HG03280 (cell line): ENCODE measurements around the gene SLC19A1.

Source experiments
- ATAC-seq: cut with Tn5 transposase; IDR thresholded peaks from one replicate; pipeline ENCODE4 v1.9.1; 2021; ENCODE audit warnings: mild to moderate bottlenecking, moderate library complexity; ENCODE audit not compliant: unreplicated experiment

The SLC19A1 gene

DNA sequence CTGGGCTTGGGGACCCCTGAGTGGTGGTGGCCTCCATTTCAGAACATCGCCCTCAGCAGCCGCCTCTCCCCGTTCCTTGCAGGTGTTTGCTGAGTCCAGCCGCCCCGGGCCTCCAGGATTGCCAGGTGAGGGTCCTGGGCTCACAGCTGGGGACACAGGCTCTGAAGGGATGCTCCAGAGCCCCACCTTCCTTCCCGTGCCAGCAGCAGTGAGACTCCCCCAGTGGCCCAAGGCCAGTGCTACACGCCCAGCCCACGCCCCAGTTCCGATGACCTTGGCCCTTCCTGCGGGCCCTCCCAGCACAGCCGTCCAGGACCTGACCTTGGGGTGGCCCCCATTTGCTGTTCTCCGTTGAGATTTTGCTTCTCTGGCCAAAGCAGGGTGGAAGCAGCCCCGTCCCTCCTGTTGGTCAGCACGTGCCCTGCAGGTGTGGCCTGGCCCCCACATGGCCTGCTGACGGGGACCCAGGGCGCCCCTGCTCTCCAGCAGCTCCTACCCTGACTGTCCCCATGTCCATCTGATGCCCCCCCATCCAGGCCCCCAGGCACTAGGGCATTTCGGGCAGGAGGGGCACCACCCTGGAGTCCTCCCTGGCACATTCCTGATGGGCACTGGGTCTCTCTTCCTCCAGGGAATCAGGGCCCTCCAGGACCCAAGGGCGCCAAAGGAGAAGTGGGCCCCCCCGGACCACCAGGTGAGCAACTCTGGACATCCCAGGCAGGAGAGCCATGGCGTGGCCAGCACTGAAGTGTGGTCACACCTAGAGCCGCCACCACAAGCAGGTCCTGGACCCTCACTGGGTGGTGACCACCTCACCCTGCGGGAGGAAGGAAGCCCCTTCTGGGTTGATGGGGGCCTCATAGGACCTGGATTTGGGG lies 45.0 kb downstream of the SLC19A1 start:
- ATAC-seq = no peak

DNA sequence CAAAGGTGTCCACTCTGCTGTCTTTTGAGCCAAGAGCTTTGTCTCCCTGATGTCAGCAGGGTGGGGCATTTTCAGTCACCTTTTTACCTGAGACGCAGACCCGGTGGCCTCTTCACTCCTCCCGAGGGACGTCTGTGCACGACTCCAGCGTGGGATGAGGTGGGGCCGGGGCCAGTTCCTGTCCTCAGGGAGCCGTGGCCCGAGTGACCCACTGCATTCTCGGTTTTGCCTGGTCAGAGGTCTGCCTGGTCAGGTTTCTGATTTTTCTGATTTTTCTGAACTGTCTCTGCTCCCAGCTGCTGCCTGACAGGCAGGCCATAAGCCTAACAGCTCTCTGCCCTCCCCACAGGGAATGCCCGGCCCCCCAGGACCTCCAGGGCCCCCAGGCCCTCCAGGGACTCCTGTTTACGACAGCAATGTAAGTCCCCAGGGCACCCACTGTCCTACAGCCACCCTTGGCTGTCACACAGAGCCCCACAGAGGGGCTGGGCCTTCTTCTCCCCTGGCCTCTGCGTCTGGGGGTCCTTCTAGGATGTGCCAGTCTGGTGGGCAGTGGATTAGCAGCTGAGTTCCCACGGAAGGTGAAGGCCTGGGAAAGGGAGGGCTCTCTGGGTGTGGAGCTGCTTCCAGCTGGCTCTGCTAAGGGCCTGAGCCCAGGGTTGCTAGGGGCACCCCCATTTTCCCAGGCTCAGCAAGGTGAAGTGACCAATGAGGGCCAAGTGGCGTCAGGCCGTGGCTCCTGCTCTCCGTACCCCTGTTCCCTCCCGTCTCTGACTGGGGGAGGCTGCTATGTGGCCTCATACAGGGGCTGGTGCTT lies 45.9 kb downstream of the SLC19A1 start:
- no peak for ATAC-seq

DNA sequence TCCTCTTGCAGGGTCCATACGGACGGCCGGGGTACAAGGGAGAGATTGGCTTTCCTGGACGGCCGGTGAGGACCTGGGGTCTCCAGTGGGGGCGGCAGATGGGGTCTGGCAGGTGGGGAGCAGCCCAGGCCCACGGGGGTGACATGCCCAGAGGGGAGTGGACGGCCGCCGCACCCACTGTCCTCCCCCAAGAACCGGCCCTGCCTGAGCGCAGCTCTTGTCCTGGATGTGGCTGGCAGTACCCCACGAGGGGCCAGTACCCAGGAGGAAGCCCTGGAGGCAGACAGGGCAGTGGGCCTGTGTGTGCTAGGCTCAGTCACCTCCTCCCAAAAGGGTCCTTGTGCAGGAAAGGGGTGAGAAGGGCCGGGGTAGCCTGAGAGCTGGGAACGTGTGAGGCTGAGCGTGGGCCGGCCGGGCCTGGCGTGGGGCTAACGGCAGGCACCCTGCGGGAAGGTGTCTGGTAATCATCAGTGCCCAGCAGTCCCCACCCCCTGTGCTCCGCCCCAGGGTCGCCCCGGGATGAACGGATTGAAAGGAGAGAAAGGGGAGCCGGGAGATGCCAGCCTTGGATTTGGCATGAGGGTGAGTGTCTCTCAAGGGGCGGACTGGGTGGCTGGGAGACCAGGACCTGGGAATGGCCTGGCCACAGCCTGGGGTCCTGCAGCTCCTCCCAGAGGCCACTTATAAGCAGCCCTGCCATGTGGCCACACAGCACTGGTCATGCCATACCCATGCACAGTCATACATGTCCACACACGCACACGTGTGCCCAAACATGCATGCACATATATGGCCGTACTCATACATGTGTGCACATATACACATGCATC lies 47.2 kb downstream of the SLC19A1 start:
- no peak for ATAC-seq

DNA sequence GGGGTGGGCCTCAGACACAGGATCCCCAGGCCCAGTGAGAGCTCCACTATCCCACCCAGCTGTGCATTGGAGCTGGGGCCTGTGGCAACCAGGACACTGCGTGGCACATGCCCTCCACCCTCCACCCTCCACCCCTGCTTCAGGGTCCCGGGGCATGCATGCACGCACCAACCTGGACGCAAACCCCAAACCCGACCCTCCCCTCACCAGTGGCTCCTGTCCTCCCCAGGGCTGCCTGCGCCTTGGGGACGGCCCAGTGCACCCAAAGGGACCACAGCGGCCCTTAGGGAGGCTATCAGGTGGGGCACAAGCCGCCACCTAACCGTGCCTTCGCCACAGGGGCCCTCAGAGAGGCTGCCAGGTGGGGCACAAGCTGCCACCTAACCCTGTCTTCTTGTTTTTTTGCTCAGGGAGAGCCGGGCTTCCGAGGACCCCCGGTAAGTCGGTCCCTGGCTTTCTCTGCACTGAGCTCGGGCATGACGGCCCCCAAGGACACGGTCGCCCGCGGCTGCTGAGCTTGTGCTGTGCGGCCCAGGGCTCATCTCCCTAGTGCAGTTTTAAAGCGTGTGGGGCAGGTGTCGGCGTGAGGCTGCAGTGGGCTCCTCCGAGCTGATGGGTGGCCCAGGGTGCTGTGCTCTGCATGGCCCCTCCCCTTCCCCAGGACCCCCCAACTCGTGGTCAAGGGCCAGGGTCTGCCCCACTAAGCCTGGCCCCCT lies 47.9 kb downstream of the SLC19A1 start:
- no peak for ATAC-seq

DNA sequence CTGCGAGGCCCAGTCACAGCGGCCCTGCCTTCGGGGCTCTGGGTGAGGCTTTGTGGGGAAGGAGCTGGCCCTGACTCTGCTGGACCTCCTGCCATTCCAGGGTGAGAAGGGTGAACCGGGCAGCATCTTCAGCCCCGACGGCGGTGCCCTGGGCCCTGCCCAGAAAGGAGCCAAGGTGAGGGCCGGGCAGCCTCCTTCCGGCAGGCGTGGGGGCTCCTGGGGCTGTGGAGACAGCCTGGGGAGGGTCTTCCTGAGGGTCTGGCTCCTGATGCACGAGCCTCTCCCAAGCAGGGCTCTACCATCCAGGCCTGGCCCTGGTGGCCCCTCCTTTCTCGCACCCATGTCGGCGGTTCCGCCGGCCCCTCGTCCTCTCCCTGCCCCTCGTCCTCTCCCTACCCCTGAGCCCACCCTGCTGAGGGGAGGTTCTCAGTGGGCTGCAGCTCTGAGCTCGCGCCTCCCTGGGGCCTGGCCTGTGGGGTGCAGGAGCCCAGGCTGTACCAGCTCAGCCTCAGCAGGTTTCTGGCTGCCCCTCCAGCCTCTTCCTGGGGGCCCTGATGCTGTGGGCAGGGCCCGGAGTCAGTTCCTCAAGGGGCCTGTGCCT lies 48.7 kb downstream of the SLC19A1 start:
- ATAC-seq = no peak

DNA sequence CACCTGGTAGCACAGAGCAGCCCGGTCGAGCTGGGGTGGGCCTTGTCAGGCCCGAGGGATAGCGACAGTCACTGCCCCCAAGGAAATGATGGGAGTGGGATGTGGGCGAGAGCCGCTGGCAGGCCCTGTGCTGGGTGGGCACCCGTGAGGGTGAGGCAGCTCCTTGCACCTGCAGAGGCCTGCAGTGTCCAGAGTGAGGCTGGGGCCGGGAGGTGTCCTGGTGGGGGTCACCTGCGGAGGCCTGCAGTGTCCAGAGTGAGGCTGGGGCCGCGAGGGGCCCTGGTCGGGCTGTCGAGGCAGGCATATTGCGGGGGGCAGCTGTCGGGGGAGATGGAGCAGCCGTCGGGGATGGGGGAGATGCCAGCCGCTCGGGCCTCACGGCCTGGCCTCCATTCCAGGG lies 49.5 kb downstream of the SLC19A1 start:
- ATAC-seq = no peak

DNA sequence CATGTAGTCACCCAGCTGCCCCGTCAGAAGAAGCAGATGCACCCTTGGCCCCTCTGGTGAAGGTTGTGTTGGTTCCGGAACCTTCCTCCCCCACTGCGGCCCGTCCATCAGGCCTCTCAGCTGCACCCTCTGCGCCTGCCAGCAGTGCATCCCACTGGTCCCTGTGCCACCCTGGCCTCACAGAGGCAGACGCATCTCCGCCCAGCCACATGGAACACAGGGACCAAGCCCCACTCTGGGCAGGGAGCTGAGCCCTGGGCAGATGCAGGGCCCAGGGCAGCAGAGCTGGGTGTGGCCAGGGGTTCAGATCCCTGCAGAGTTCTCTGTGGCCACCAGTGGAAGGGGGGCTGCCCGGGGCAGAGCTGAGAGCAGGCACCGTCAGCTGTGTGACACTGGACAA lies 50.6 kb downstream of the SLC19A1 start:
- no peak for ATAC-seq

DNA sequence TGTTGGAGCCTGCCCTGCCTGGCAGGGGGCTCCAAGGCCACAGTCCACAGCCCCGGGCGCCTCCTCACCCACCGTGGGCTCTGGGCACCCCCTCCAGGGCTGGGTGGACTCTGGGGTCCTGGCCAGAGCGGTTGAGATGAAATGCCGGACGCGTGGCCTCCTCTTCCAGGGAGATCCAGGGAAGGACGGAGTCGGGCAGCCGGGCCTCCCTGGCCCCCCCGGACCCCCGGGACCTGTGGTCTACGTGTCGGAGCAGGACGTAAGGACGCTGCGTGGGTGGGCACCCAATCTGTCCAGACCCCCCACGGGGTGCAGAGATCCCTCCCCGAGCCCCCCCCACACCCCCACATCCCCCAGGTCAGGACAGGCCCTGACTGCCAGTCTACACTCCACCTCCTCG lies 51.2 kb downstream of the SLC19A1 start:
- ATAC-seq = no peak

DNA sequence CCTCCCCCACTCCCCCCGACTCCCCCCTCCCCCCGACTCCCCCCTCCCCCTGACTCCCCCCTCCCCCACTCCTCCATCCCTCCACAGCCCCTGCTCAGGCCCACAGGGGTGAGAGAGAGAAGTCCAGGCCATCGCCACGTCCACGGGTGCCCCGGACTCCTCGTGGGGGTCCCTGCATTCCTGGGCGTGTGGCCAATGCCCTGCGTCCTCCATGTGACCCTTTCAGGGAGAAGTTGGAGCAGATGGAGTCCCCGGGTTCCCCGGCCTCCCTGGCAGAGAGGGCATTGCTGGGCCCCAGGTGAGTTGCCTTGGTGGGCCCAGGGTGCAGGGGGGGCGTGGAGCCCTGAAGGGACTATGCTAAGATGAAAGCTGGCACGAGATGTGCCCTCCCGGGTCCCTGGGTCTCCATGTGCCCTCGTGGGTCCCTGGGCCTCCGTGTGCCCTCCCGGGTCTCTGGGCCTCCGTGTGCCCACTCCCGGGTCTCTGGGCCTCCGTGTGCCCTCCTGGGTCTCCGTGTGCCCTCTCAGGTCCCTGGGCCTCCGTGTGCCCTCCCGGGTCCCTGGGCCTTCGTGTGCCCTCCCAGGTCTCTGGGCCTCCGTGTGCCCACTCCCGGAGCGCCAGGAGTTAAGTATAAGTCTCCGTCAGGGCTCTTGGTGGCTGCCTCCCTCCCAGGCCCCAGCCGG lies 52.0 kb downstream of the SLC19A1 start:
- no peak for ATAC-seq

DNA sequence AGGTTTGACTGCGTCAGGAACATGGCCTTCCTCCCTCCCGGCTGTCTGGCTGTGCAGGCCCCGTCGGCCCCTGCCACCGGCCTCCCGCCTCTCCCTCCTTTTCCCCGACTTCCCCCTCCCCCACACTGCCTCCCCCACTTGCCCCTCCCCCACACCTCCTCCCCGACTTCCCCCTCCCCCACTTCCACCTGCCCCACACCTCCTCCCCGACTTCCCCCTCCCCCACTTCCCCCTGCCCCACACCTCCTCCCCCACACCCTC lies 52.6 kb downstream of the SLC19A1 start:
- ATAC-seq = no peak

DNA sequence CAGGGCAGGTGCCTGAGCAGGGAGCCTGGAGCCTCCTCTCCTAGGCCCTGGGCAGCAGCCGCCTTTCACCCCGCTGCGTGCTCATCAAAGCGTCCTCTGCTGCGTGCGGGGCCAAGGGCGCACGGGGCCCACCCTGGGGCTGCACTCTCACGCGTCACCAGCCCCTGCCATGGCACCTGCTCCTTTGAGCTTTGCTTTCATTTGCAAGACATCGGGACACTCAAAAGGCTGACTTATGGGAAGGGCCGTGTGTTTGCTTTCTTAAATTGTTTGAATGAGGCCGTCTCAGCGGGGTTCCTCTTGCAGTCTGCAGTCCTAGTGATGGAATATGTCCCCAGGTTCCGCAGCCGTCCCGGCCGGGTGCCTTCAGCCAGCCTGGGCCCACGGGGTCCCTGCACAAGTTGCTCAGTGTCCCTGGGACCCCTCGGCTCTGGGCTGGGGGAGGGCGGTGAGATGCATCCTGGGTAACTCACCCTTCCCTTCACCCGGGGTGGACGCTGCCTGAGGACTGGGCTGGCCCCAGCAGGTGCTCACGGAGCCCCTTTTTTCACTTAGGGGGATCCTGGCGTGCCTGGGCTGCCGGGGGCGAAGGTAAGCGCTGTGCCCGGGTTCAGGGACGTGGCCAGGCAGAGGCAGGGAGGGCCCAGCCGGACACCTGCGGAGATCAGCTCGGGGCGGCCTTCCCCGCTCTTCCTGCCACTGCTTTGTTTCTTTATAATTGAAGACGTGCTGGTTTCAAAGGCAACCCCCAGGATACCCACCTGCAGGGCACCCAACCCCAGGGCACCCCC lies 53.1 kb downstream of the SLC19A1 start:
- ATAC-seq = no peak

DNA sequence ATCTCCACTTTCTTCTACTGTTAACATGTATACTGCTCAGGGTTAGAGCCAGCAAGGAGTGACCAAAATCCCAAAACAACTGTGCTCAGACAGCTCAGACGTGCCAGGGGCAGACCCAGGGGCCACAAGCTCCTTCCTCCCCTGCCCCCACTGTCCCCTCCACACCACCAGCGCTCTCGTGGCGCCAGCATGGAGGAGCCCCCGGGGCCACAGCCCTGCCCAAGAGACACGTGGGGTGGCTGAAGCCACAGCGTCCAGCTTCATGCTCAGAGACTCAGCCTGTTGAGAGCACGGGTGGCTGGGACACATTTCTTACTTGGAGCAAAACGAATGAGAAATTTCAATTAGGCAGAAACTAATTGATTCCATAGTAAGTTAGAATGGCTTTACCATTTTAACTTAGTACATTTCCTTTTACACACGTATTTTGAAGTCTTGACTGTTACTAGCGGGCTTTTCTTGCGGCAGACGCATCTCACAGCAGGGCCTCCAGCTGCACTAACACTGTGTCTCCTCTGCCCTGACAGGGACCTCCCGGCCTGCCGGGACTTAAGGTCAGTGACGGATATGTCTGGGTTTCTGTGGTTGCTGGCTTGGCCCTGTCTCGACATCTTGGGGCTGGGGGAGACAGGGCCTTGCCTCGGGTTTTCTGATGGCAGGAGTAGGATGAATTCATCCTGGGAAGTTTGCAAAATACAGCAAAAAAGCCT lies 54.2 kb downstream of the SLC19A1 start:
- no peak for ATAC-seq

DNA sequence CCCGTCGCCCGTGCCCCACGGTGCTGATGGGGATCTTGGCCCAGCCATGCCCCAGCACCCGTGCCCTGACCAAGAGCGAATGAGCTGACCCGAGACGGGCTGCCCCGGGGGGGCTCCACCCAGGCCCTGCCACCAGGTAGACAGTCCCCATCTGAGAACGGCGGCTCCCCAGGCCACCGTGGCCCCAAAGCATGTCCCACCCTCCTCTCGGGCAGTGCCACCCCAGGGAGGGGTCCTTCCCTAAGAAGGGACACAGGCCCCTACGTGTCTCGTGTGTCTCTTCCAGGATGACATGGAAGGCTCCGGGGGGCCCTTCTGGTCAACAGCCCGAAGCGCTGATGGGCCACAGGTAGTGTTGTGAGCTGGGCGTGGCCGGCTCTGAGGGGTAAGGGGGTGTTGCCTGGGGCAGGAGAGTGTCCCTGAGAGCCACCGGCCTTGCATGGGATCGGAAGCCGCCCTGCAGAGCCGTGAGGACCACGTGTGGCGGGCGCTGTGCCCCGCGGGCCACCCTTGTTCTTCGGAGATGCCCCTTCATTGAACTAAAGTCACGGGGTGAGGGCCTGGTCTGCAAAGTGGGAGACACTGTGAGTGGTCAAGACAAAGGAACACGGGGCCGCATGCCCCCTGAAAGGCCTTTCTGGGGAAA lies 55.0 kb downstream of the SLC19A1 start:
- no peak for ATAC-seq

DNA sequence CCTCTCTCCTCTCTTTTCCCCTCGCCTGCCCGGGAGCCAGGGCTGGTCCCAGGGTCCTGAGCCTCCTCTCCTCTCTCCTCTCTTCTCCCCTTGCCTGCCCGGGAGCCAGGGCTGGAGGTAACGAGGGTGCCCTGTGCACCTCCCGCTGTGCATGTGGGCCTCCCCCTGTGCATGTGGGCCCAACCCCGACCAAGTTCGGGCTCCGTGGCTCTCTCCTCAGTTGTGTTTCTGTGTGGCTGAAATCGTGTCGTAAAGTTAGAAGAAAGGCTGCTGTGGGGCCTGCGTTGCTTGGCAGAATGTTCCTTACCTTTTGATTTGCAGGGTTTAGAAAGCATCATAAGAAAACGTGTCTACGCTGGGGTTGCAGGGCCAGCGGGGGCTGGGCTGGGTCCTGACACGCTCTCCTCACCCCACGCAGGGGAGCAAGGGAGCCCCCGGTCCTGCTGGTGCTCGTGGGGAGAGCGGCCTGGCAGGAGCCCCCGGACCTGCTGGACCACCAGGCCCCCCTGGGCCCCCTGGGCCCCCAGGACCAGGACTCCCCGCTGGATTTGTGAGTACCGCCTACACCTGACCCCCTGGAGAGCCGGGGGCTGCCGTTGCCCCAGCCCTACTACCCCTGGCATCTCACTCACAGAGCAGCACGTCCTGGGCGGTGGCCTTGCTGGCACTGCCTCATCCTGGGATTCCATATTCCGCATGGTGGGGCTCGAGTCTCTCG lies 55.6 kb downstream of the SLC19A1 start:
- no peak for ATAC-seq

DNA sequence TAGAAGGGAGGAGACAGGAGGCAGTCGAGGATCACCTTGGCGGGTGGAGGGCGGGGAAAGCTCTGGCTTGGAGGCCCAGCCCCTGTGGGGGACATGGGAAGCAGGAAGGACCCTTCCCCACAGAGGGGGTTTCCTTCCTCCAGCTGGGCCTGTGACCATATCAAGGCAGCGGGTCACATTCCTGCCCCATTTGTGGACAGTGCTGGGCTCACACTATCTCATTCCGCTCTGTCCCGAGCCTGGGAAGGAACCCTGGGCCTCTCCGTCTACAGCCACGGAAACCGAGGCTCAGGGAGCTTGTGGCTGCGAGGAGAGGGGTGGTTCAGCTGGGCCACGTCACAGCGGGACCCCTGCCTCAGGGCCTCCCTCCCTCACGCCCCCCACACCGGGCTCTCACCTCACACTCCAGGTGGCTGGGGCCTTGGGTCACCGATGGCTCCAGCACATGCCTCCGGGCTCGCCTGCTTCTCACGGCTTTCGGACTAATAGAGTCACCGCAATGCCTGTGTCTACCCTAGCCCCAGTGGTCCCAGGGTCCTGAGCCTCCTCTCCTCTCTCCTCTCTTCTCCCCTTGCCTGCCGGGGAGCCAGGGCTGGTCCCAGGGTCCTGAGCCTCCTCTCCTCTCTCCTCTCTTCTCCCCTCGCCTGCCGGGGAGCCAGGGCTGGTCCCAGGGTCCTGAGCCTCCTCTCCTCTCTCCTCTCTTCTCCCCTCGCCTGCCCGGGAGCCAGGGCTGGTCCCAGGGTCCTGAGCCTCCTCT lies 56.4 kb downstream of the SLC19A1 start:
- ATAC-seq = no peak

DNA sequence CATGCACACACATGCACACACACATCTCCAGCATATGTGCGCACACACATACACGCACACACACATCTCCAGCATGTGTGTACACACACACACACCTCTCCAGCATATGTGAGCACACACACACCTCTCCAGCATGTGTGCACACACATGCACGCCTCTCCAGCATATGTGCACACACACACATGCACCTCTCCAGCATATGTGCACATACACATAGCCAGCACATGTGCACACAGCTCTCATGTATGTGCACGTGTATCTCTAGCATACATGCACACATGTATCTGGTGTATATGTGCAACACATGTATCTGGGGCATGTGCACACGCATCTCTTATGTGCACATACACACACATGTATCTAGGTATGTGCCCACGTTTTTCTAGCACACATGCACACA lies 57.9 kb downstream of the SLC19A1 start:
- ATAC-seq = no peak
